Bladder microvascular endothelial cell (primary cell): ENCODE data around the gene WDR20. TPM values are rescaled to one million over a fixed set of nuclear protein-coding genes. Genes with fewer than 3 reads are reported as not detected.

ENCODE experiments used
- total RNA-seq: library from RNA; depleted of rRNA; stranded (reverse); fragments of >200 nt; gene quantifications from 2 replicates; pipeline ENCODE4 v1.2.3, GENCODE V29; 2014

WDR20 gene
- 12.8 and 16.7 TPM in 2 replicates for total RNA-seq

GRCh38 chr14:102139286-102140026 is at the start of gene WDR20:
Gene WDR20, plus strand, starts transcription at chr14:102139897. Its CDS starts 27 bp downstream, at chr14:102139924.

Other genes with a start within 250 kb of the WDR20 start
- gene DYNC1H1, start 175.3 kb upstream of the WDR20 start, total RNA-seq, result 313 and 1,162 TPM in 2 replicates
- 243 and 433 TPM in 2 replicates for gene HSP90AA1, start 52.9 kb upstream of the WDR20 start, total RNA-seq
- 1.8 and 2.8 TPM in 2 replicates for gene MOK, start 165.3 kb downstream of the WDR20 start, total RNA-seq
- 7.3 and 7.5 TPM in 2 replicates for gene ZNF839, start 179.8 kb downstream of the WDR20 start, total RNA-seq
- 33.5 and 43.1 TPM in 2 replicates for gene CINP, start 223.0 kb downstream of the WDR20 start, total RNA-seq
- gene TECPR2, start 223.0 kb downstream of the WDR20 start, total RNA-seq, result 6.0 and 18.8 TPM in 2 replicates